Prostate gland (tissue), 2 donors: ENCODE data around the gene MITF.

ENCODE experiments used
- CTCF ChIP-seq, 4 experiments: fragments of 200-600 bp in 2 of 4; fragments of 450-650 bp in 2 of 4; sonication (generic) in 2 of 4; IDR thresholded peaks; 1 replicate in 3 of 4; 2 replicates in 1 of 4; pipeline ENCODE4 v1.5.1; 2016 to 2019; ENCODE audit warnings: antibody characterized with exemption in 4 of 4, mild to moderate bottlenecking in 2 of 4, moderate library complexity in 2 of 4
- POLR2A ChIP-seq: fragments of 450-650 bp; IDR thresholded peaks from one replicate; pipeline ENCODE4 v1.6.1; 2016; ENCODE audit warnings: antibody characterized with exemption, mild to moderate bottlenecking
- POLR2AphosphoS5 ChIP-seq: sonication (generic); formaldehyde crosslinking; IDR thresholded peaks from one replicate; pipeline ENCODE4 v1.6.1; 2017; ENCODE audit warnings: antibody characterized with exemption

- no peak for TF ChIP-seq CTCF (IDR thresholded peaks at IDR 0.05)
- TF ChIP-seq POLR2A, result no peak
- TF ChIP-seq POLR2AphosphoS5, result peak; percentile 26
These were observed 80.0 kb downstream of the MITF start for GRCh38 chr3:69819282-69819681.
